Anterior cingulate cortex (tissue), 58 donors: ENCODE data around the gene ATP6V1C2.
A peak's percentile ranks its signal among the peaks of the same experiment; 100 is the strongest.

Experiments
- DNase-seq, 58 donors: peaks; one replicate each; lab custom pipeline; 2025; lab: John Stamatoyannopoulos, UW

Gene ATP6V1C2, protein sequence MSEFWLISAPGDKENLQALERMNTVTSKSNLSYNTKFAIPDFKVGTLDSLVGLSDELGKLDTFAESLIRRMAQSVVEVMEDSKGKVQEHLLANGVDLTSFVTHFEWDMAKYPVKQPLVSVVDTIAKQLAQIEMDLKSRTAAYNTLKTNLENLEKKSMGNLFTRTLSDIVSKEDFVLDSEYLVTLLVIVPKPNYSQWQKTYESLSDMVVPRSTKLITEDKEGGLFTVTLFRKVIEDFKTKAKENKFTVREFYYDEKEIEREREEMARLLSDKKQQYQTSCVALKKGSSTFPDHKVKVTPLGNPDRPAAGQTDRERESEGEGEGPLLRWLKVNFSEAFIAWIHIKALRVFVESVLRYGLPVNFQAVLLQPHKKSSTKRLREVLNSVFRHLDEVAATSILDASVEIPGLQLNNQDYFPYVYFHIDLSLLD

DNA sequence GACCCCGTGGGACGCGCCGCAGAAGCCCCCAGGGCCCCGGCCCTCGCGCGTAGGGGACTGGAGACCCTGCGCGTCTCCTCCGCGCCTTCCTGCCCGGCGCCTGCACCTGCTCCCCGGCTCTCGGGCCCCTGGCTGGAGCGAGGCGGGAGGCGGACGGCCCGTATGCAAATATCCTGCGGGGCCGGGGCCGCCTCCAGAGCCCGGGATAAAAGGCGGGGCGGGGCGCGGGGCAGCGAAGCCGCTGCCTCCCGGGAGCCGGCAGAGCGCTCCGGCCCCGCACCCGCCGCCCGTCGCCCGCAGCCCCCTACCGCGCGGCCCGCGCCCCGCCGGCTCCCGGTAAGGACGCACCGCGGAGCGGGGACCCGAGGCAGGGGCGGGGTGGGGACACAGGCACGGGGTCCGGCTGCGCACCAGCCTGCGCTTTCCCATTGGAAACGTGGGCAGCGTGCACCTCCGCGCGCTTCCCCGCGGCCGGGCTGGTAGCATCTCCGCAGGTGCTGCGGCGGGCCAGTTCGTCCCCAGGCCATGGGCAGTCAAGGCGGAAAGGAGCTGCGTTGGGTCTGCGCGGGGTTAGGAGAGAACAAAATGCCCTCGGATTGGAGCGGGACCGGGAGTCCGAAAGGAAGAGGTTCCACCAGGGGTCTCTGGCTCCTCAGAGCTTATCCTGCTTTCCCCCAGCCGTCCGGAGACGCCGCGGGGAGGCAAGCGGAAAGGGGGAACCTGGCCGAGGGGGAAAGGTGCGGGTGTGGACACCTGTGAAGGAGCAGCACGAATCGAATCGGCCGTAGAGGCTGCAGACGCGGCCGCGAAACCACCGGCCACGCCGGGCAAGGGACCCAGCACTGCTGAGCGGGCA lies at the start of gene ATP6V1C2:
TSS of gene ATP6V1C2 (plus strand) at position 235 of the 856 bp plus-strand sequence. CDS start 1,220 bp downstream, outside the sequence.
- peak in 1 of 58 donors; percentile 2 for DNase-seq

DNA sequence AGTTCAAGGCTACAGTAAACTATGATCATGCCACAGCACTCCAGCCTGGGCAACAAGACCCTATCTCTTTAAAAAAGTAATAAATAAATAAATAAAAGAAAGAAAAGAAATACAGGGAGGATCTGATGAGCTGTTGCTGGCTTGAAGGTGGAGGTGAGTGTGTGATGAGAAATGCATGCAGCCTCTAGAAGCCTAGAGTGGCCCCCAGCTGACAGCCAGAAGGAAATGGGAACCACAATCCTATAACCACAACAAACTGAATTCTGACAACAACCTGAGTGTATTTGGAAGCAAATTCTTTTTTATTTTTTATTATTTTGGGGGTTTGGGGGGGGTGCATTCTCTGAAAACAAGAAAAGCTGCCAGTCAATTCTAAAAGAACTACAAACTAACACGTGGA lies 46.3 kb upstream of the ATP6V1C2 start:
- no peak for DNase-seq

- DNase-seq: no peak
These were observed 43.2 kb upstream of the ATP6V1C2 start for GRCh38 chr2:10678225-10678624.

GRCh38 chr2:10680214-10680613 lies 41.2 kb upstream of the ATP6V1C2 start:
- DNase-seq: no peak

DNA sequence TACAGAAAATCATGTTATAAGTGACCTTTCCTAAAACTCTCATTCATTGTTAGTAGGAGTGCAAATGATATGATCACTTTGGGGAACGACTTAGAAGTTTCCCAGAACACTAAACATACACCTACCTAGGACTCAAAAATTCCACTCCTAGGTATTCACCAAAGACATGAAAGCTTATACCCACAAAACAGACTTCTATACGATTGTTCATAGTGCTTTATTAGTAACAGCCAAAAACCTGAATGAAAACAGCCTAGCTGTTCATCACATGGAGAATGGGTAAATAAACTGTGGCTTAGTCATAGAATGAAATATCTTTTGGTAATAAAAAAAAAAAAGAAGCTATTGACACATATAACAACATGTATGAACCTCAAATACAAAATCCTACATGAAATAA lies 40.5 kb upstream of the ATP6V1C2 start:
- DNase-seq: no peak

GRCh38 chr2:10686176-10686730 lies 35.2 kb upstream of the ATP6V1C2 start:
- no peak for DNase-seq

DNA sequence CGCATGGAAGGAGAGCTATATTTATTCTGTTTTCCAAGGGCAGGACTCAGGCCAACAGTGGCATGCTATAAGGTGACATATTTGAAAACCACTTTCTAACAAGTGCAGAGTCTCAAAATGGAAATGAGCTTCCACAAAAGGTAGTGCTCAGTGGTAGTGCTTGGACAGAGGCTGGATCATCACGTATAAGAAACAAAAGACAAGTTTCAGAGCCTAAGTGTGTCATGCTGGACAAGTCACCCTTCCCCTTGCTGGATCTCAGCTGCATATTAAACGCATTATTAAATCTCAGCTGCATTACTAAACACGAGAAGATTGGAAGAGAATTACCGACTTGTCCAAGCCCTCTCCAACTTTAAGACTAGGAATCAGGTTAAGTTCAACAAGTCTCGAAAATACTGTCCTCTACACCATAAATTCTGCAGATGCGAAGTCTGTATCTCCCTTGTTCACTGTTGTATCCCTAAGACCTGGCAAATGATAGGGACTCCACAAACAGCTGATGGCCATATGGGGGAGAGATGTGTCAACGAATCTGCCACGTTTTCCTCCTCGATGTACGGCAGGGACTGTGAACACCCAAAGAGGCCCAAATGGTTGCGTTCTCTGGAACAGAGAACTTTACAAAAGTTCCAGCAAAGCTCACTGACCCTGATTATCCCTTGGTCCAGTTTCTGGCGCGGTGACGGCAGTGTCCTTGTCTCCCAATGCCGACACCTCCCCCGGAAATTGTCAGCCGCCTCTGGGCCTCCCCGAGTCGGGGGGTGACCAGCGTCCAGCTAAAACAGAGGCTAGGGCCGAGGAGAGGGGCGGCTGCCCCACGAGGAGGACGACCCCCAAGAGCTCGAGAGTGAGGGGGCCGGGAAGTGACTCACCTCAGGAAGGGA lies 32.3 kb upstream of the ATP6V1C2 start:
- DNase-seq: peak in 10 of 58 donors; percentile 20 to 65 (median 40)

GRCh38 chr2:10691521-10691920 lies 29.9 kb upstream of the ATP6V1C2 start:
- no peak for DNase-seq

- no peak for DNase-seq
These were observed 21.2 kb upstream of the ATP6V1C2 start for GRCh38 chr2:10700078-10700803.

DNA sequence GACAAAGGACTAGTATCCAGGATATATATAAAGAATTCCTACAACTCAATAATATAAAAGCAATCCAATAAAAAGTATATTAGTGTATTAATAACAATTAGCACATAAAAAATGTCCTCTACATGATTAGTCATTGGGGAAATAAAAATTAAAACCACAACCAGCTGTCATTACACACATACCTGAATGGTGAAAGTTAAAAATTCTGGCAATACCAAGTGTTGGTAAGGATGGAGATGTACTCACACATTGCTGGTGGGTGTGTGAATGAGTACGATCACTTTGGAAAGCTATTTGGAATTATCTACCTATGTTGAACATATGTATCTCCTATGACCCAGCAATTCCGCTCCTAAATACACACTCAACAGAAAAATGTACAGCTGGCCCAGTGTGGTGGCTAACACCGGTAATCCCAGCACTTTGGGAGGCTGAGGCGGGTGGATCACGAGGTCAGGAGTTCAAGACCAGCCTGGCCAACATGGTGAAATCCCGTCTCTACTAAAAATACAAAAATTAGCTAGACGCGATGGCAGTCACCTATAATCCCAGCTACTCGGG lies 17.3 kb upstream of the ATP6V1C2 start:
- no peak for DNase-seq

- DNase-seq: no peak
These were observed 15.4 kb upstream of the ATP6V1C2 start for GRCh38 chr2:10706033-10706432.

GRCh38 chr2:10707831-10708230 lies 13.6 kb upstream of the ATP6V1C2 start:
- DNase-seq: no peak

DNA sequence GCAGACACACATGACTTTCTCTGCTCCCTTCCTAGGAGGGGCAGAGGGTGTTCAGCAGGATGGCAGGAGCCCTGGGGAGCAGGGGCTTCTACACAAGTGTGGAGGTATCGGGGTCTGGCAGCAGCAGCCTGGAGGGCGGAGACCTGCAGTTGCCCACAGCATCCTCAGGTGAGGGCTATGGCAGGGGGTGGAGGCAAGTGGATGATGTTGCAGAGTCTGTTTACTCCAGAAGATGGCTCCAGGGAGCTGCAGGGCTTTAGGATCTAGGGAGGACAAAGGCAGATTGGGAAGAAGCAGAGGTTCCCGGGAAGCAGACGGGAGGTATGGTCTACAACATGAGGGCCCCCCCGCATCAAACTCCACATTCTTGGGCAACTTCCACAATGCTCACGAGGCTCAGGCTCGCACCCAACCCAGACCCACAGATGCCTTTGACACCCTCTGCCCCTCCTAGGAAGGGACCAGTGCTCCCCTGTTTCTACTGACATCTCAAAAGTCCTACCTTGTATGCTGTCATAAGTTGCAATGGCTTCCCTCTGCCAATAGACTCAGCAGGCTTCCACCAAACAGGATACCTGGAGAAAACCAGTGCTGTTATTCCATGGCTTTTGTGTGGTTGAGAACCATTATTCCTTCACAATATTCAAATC lies 12.0 kb upstream of the ATP6V1C2 start:
- DNase-seq: no peak

DNA sequence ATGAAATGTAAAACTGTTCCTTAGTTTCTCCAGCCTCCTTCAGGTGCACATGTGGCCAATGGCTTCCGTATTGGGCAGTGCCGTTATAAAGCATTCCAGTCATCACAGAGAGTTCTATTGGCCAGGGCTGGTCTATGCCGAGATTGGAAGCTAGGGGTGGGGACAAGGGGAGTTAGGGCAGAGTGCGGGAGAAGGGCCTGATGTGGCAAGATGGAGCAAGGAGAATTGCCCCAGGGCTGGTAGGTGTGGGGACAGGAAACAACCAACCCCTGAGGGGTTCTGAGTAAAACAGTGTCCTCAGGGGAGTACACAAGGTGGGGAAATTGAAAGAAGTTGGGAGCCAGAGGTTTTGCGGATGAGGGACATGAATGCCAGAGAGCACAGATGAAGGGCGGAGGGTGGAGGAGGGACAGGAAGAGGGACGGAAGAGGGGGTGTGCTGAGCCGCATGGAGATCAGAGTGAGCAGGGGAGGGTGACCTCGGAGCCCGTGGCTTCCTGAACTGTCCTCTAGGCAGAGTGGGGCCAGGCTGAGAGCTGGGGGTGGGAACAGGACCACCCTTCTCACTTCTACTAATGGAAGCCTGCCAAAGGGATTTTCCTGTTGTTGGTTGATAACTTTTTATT lies 9.1 kb upstream of the ATP6V1C2 start:
- no peak for DNase-seq

- DNase-seq: no peak
These were observed 4.8 kb upstream of the ATP6V1C2 start for GRCh38 chr2:10716581-10716980.

GRCh38 chr2:10717628-10718027 lies 3.8 kb upstream of the ATP6V1C2 start:
- peak in 1 of 58 donors; percentile 7 for DNase-seq

- no peak for DNase-seq
These were observed 1.1 kb upstream of the ATP6V1C2 start for GRCh38 chr2:10720306-10720705.

- DNase-seq: no peak
These were observed 459 bp upstream of the ATP6V1C2 start for GRCh38 chr2:10720947-10721395.
